SK-N-SH (cell line): ENCODE data around the gene TMEM174.

Experiments used
- FOXM1 ChIP-seq: IDR thresholded peaks from 2 replicates; pipeline ENCODE4 v1.4.0; 2012; ENCODE audit warnings: low read depth, mild to moderate bottlenecking
- RAD21 ChIP-seq: IDR thresholded peaks from 2 replicates; pipeline ENCODE4 v1.6.1; 2012; ENCODE audit warnings: mild to moderate bottlenecking, low read length
- SIN3A ChIP-seq: IDR thresholded peaks from 2 replicates; pipeline ENCODE4 v1.6.1; 2012; ENCODE audit warnings: low read depth, mild to moderate bottlenecking, low read length, moderate library complexity, borderline replicate concordance
- TCF12 ChIP-seq: IDR thresholded peaks from 2 replicates; pipeline ENCODE4 v1.4.0; 2012
- TF ChIP-seq, protein P1 (sequence below): fragments of 200-600 bp; sonication (generic); IDR thresholded peaks from 2 replicates; pipeline ENCODE4 v1.6.1; 2017; ENCODE audit warnings: antibody characterized with exemption, mild to moderate bottlenecking, moderate library complexity
- TF ChIP-seq, protein P2 (sequence below): IDR thresholded peaks from 2 replicates; pipeline ENCODE4 v1.6.1; 2012; ENCODE audit warnings: mild to moderate bottlenecking, low read depth, low read length, moderate library complexity

DNA sequence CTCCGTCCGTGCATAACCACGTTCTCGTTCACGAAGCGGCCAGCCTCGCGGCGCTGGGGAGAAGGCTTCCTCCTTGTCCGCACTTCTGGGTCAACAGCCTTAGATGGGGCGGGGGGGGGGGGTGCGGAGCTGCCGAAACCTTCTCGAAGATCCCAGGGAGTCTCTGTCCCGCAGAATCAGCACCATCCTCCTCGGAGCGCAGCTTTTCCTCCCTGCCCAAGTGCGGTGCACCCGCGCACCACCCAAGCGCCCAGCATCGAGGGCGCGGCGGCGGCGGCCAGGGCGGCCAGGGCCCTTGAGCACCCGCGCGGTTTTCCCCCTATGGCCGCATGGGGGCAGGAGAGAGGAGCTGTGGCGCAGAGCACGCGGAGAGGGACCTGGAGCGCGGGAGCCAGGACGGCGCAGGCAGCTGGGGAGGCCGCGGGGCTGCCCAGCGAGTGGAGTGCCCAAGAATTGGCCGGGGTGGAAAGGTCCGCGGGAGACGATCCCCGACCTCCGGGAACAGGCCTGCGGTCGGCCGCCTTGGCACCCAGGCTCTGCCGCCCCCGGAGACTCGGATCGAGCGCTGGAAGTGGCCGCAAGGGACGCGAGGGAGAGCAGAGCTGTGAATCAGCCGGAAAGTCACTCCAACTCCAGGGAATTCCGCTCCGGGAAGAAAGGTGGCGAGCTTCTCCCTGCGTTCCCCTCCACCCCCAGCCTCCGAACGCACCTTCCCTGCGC, 43.1 kb downstream of the TMEM174 start:
- TF ChIP-seq SIN3A (peak; percentile 40; the same call in 1 of the 2 replicates), RAD21 (peak; percentile 58), TCF12 (0 out of 2 replicates have a peak, but pooled peaks have one; percentile 14), FOXM1 (no peak)
- TF ChIP-seq, protein P1, sequence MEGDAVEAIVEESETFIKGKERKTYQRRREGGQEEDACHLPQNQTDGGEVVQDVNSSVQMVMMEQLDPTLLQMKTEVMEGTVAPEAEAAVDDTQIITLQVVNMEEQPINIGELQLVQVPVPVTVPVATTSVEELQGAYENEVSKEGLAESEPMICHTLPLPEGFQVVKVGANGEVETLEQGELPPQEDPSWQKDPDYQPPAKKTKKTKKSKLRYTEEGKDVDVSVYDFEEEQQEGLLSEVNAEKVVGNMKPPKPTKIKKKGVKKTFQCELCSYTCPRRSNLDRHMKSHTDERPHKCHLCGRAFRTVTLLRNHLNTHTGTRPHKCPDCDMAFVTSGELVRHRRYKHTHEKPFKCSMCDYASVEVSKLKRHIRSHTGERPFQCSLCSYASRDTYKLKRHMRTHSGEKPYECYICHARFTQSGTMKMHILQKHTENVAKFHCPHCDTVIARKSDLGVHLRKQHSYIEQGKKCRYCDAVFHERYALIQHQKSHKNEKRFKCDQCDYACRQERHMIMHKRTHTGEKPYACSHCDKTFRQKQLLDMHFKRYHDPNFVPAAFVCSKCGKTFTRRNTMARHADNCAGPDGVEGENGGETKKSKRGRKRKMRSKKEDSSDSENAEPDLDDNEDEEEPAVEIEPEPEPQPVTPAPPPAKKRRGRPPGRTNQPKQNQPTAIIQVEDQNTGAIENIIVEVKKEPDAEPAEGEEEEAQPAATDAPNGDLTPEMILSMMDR = peak; percentile 76
- TF ChIP-seq, protein P2, sequence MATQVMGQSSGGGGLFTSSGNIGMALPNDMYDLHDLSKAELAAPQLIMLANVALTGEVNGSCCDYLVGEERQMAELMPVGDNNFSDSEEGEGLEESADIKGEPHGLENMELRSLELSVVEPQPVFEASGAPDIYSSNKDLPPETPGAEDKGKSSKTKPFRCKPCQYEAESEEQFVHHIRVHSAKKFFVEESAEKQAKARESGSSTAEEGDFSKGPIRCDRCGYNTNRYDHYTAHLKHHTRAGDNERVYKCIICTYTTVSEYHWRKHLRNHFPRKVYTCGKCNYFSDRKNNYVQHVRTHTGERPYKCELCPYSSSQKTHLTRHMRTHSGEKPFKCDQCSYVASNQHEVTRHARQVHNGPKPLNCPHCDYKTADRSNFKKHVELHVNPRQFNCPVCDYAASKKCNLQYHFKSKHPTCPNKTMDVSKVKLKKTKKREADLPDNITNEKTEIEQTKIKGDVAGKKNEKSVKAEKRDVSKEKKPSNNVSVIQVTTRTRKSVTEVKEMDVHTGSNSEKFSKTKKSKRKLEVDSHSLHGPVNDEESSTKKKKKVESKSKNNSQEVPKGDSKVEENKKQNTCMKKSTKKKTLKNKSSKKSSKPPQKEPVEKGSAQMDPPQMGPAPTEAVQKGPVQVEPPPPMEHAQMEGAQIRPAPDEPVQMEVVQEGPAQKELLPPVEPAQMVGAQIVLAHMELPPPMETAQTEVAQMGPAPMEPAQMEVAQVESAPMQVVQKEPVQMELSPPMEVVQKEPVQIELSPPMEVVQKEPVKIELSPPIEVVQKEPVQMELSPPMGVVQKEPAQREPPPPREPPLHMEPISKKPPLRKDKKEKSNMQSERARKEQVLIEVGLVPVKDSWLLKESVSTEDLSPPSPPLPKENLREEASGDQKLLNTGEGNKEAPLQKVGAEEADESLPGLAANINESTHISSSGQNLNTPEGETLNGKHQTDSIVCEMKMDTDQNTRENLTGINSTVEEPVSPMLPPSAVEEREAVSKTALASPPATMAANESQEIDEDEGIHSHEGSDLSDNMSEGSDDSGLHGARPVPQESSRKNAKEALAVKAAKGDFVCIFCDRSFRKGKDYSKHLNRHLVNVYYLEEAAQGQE = 0 out of 2 replicates have a peak, but pooled peaks have one; percentile 8
